Measurements from ENCODE around the gene ZBTB14. TPM values are rescaled to one million over a fixed set of nuclear protein-coding genes. Genes with fewer than 3 reads are reported as not detected.
A peak's percentile ranks its signal among the peaks of the same experiment; 100 is the strongest.

ZBTB14 gene
- total RNA-seq, 2 donors from 2014 or later = 14.4 to 17.5 TPM

DNA sequence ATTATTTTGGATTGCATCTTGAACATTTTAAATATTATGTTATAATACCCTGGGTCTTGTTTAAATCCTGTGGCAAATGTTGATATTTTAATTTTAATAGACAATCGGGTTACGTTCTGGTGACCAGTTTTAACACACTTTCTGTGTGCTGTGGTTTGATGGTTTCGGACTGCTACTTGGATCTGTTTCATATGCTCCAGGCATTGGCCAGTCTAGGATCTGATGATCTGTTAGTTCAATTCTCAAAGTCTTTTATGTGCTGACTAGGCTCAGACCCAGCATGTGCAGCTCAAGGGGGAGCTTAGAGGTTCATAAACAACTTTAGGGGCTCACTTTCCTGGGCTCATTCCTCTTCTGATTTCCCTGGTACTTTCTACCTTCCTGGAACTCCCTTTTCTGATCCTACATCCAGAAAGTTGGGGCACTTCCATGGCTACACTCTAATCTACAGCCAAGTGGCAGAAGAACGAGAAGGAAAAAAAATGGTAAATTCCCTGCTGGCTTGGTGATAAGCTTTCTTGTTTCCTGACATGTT, 5.0 kb upstream of the ZBTB14 start:
- H3K9me3 Mint-ChIP-seq = no peaks in the 10 kb centered on the region
- H3K27ac Mint-ChIP-seq = no peak overlapping the region
- H3K36me3 Mint-ChIP-seq = no peaks in the 10 kb centered on the region
- DNase-seq (ENCODE audit: low spot score) (no peak), ATAC-seq (no peak)
- H3K27me3 Mint-ChIP-seq = peaks cover 21 to 40% of the 10 kb centered on the region in 2 donors
- peaks cover 13 to 15% of the 10 kb centered on the region in 2 donors for H3K4me1 Mint-ChIP-seq (ENCODE audit: low read depth in 2 of 2)
- no peak overlapping the region for H3K4me3 Mint-ChIP-seq

DNA sequence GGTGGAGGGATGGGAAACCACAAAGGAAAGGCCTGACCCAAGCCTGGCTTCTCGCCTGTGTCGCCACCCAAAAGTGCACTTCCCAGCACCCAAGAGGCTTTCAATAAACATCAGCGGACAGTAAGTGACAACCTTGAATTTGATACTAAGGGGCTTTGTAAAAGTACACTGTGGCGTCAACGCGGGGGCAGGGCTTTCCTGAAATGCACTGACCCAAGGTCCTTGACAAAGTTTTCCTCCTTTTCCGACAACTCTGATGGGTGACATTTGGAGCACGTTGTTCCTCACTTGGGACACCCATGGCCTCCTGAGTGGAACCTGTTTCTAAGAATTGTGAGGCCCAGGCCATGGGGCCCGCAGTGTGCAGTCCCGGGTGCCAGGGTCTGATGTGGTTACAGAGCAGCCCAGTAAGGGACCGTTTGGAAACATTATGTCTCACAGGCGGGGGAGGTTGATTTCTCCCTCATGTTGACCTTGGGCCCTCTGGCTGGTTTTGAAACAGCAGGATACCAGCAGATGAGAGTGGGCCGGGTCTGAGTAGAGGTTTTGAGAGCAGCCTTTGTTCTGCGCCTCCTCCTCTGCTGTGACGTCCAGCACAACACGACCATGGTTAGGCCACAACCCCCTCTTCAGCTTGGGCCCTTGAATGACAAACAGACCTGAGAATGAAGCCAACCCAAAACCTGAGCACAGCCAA, 2.8 kb upstream of the ZBTB14 start:
- Mint-ChIP-seq H3K27ac (no peak overlapping the region), H3K4me3 (peak overlapping the region; percentile 96), H3K9me3 (no peaks in the 10 kb centered on the region), H3K4me1 (ENCODE audit: low read depth in 2 of 2) (peaks cover 19 to 23% of the 10 kb centered on the region in 2 donors), H3K27me3 (peaks cover 16 to 33% of the 10 kb centered on the region in 2 donors), H3K36me3 (no peaks in the 10 kb centered on the region)
- DNase-seq (ENCODE audit: low spot score) (no peak), ATAC-seq (no peak)

DNA sequence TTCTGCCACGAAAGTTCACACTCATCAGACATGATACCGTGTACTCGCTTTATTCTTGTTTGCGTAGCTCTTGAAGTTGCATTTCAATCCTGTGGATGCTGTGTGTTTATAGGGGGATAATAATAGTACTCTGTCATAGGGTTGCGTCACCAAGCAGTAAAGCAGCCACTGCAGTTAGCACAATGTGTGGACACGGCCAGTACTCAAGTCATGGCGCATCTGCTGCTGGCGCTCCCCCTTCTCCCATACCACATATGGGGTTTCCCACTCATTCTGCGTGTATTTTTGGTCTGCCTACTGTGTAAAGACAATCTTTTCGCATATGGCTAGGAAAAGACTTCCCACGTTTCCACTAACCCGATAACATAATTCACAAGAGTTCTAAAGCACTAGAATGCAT, 2.1 kb upstream of the ZBTB14 start:
- H3K4me3 Mint-ChIP-seq = peak overlapping the region; percentile 96
- no peak for ATAC-seq
- peaks cover 12 to 26% of the 10 kb centered on the region in 2 donors for H3K27me3 Mint-ChIP-seq
- H3K36me3 Mint-ChIP-seq = no peaks in the 10 kb centered on the region
- H3K9me3 Mint-ChIP-seq = no peaks in the 10 kb centered on the region
- peak overlapping the region in 1 of 2 donors; percentile 96 for H3K27ac Mint-ChIP-seq
- no peak for DNase-seq (ENCODE audit: low spot score)
- peaks cover 19 to 23% of the 10 kb centered on the region in 2 donors for H3K4me1 Mint-ChIP-seq (ENCODE audit: low read depth in 2 of 2)

DNA sequence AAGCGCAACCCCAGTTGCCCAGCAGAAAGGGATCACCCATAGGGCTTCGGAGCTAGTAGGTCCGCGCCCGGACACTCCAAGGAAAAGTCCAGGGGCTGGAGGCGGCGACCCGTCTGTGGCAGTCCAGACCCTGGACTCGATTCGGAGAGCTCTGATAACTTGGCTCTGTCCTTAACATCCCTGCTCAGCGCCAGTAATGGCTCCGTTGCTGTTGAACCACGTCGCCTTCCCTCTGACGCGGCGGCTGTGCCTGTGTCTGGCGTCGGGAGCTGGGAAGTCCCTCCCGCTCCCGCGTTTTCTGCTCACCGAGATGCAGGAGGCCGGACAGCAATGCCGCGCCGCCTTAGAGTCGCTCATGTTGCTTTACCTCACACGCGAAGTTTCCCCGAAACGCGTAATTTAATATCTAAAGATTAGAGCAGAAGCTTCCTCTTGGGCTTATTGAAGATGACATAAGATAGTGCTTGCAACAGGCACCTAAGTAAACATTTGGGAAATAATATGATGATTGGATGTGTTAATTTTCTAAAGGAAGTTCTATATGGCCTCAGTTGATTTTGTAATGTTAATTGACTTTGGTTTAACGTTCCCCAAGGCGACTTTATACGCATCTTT, 1.3 kb upstream of the ZBTB14 start:
- ATAC-seq (peak in 1 of 2 donors; percentile 1), DNase-seq (ENCODE audit: low spot score) (peak; percentile 61)
- Mint-ChIP-seq H3K9me3 (no peaks in the 10 kb centered on the region), H3K4me1 (ENCODE audit: low read depth in 2 of 2) (peaks cover 20 to 24% of the 10 kb centered on the region in 2 donors), H3K27ac (peak overlapping the region; percentile 92 to 96), H3K36me3 (peaks cover 2% of the 10 kb centered on the region), H3K4me3 (peak overlapping the region; percentile 96), H3K27me3 (peaks cover 6 to 18% of the 10 kb centered on the region in 2 donors)

DNA sequence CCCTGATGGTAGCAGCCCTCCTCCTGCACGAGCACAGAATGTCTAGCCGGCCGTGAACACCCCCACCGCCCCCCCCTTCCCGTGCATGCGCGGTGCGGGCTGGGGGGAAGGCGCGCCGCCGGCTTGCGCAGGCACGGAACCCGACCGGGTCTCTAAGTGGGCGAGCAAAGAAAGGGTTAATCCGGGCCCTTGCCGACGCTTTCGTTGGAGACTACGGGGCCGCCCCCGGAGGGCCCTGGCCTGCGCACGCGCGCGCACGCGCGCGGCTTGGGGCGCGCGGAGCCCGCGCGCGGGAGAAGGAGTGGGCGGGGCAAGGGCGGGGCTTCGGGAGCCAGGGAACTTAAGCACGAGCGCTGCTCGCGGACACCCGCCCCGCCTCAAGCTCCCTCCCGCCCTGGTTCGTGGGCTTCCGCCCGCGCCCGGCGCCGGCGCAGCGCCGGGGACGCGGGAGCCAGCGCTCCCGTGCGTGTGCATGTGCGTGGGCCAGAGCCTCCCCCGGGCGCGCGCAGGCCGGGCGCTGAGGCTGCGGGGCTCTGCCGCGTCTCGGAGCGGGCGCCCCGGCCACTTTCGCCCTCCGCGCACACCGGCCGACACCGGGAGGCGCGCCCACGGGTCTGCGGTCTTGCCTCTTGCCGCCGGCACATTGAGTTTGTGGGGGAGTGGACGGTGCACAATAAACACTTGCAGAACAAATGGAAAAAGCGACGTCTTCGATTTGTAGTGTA, 617 bp upstream of the ZBTB14 start:
- Mint-ChIP-seq H3K4me3 (peak overlapping the region; percentile 96), H3K27me3 (peaks cover 3 to 11% of the 10 kb centered on the region in 2 donors), H3K9me3 (no peaks in the 10 kb centered on the region), H3K36me3 (peaks cover 9% of the 10 kb centered on the region), H3K4me1 (ENCODE audit: low read depth in 2 of 2) (peaks cover 27 to 30% of the 10 kb centered on the region in 2 donors), H3K27ac (peak overlapping the region; percentile 92 to 96)
- ATAC-seq = peak; percentile 86 to 89
- peak; percentile 94 for DNase-seq (ENCODE audit: low spot score)

DNA sequence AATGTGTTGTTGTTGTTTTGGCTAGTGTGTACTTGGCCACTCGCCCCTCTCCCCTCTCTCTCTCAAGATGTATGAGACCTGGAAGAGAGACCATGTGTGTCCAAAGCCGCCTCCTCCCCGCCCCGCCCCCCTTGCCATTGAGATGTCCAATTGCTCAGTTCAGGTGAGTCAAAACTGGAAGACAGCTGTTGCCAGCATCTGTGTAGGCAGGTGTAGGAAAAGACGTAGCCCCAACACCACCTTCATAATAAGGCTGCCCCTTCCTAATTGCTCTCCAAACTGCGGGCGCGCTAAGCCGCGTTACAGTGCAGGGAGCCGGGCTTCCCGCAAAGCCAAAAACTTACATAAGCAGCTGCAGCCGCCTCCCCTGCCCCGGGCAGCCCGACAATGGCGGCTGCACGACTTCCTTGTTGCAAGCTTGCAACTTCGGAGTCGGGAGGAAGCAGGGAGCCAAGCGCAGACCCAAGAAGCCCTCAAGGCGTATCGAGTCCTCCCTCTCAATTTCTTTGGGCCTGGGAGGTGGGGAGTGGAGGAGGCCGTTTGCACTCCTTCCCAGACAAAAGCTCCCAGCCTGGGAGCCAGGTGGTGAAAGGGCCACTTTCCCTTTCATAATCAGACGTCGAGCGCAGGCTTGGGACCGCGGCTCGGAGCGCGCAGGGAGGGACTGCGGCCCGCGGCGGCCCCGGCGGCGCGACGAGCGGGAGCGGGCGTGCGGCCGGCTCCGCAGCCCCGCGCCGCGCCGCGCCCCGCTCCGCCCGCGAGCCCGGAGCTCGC, 882 bp downstream of the ZBTB14 start:
- H3K36me3 Mint-ChIP-seq = peaks cover 15% of the 10 kb centered on the region
- H3K27me3 Mint-ChIP-seq = peaks cover 0 to 3% of the 10 kb centered on the region in 2 donors
- peak; percentile 73 for DNase-seq (ENCODE audit: low spot score)

DNA sequence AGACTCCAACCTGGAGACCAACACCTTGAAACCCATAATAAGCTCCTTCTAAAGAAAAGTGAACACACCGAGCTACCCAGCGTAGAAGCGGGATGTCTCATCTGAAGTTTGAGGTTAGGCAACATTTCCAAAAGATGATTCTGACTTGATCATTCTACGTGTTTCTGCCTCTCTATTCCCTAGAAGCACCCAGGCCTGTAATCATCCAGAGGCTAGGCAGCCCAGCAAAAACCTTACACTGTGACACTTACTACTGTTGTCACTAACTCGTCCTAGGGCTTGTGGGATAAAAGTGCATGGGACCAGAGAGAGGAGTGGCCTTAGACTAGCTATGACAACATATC, 1.4 kb downstream of the ZBTB14 start:
- no peak for DNase-seq (ENCODE audit: low spot score)
- peak overlapping the region; percentile 85 to 90 for H3K27ac Mint-ChIP-seq
- no peaks in the 10 kb centered on the region for H3K9me3 Mint-ChIP-seq
- peak overlapping the region; percentile 86 for H3K4me3 Mint-ChIP-seq
- peaks cover 15% of the 10 kb centered on the region for H3K36me3 Mint-ChIP-seq
- H3K27me3 Mint-ChIP-seq = peaks cover 0 to 2% of the 10 kb centered on the region in 2 donors
- peaks cover 30 to 33% of the 10 kb centered on the region in 2 donors for H3K4me1 Mint-ChIP-seq (ENCODE audit: low read depth in 2 of 2)
- no peak for ATAC-seq

More for the DNA sequence above, 882 bp downstream of the ZBTB14 start:
- H3K4me3 Mint-ChIP-seq = peak overlapping the region; percentile 86
- peak overlapping the region; percentile 85 to 90 for H3K27ac Mint-ChIP-seq
- H3K9me3 Mint-ChIP-seq = no peaks in the 10 kb centered on the region
- peak; percentile 1 for ATAC-seq
- peaks cover 30 to 33% of the 10 kb centered on the region in 2 donors for H3K4me1 Mint-ChIP-seq (ENCODE audit: low read depth in 2 of 2)

DNA sequence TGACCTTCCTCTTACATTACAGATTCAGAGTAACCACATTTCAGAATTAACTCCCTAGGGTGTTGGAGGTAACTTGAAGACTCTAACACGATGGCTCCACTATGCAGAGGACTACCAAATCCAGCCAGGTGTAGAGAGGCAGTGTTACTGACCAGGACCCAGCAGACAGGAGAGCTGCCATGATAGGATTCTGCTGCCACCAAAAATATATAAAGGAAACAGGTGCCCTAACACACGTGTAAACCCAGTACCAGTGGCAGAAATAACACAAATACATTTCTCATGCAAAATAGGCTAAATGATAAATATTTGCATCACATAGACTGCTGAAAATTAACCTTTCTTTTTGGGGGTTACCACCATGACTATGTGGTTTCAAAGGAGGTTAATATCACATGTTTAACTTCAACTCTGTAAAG, 7.0 kb downstream of the ZBTB14 start:
- Mint-ChIP-seq H3K4me1 (ENCODE audit: low read depth in 2 of 2) (peaks cover 7 to 21% of the 10 kb centered on the region in 2 donors), H3K27me3 (no peaks in the 10 kb centered on the region), H3K36me3 (peaks cover 15% of the 10 kb centered on the region), H3K9me3 (no peaks in the 10 kb centered on the region), H3K4me3 (no peak overlapping the region), H3K27ac (no peak overlapping the region)
- DNase-seq (ENCODE audit: low spot score) (no peak), ATAC-seq (no peak)

DNA sequence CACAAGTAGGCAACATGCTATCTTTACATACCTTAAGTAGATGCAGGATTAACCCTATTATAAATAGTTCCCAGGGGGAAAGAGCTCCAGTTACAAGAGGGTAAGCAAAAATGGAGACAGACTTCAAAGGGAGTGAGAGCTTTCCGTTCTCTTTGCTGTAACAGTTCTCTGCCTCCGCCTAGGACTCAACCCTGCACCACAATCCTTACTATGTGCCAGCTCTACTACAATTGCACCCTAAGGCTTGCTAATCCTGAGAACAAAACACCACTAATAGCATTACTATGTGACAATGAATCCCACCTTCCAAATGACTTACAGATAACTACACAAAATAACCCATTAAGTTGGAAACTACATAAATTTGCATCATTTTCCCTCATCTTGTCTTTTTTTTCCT, 7.7 kb downstream of the ZBTB14 start:
- ATAC-seq = no peak
- H3K27ac Mint-ChIP-seq = no peak overlapping the region
- no peak for DNase-seq (ENCODE audit: low spot score)
- peaks cover 9 to 21% of the 10 kb centered on the region in 2 donors for H3K4me1 Mint-ChIP-seq (ENCODE audit: low read depth in 2 of 2)
- no peaks in the 10 kb centered on the region for H3K27me3 Mint-ChIP-seq
- no peak overlapping the region for H3K4me3 Mint-ChIP-seq
- no peaks in the 10 kb centered on the region for H3K9me3 Mint-ChIP-seq
- H3K36me3 Mint-ChIP-seq = peaks cover 15% of the 10 kb centered on the region

DNA sequence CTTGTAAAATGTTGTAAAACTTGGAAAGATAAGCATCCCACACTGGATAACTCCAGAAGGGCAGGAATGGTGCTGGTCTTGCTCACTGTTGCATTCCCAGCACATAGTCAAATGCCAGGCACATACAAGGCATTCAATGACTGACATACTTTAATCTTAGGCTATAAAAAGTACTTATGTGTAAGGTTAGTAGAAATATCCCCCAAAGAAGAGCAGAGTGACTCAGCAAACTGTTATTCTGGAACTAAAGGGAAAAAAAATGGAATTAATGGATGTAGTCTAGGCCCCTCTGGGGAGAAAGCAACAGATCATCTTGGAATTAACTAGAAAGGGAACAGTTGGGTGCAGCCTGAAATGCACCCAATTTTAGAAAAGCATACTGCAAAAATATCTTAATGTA, 9.0 kb downstream of the ZBTB14 start:
- H3K27ac Mint-ChIP-seq = no peak overlapping the region
- H3K4me3 Mint-ChIP-seq = no peak overlapping the region
- DNase-seq (ENCODE audit: low spot score) = no peak
- peaks cover 9 to 20% of the 10 kb centered on the region in 2 donors for H3K4me1 Mint-ChIP-seq (ENCODE audit: low read depth in 2 of 2)
- H3K27me3 Mint-ChIP-seq = no peaks in the 10 kb centered on the region
- H3K9me3 Mint-ChIP-seq = no peaks in the 10 kb centered on the region
- ATAC-seq = no peak
- H3K36me3 Mint-ChIP-seq = peaks cover 10% of the 10 kb centered on the region

DNA sequence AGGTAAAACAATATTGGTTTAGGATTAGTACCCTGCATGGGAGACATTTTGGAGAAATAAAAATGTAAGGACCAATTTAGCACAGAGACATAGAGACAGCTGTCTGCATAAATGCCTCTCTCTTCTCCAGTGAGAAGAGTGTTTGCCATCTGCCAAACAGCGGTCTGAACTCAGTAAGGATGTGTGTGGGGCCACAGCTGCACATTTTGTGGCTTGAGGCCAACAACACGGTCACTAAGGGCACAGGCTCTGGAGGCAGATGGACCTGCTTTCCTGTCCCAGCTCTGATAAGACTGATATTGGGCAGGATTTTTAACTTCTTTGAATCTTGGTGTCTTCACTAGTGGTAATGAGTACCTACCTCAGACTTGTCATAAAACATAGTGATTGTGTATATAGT, 10.2 kb downstream of the ZBTB14 start:
- no peak overlapping the region for H3K27ac Mint-ChIP-seq
- no peaks in the 10 kb centered on the region for H3K9me3 Mint-ChIP-seq
- DNase-seq (ENCODE audit: low spot score) = no peak
- H3K4me3 Mint-ChIP-seq = no peak overlapping the region
- H3K36me3 Mint-ChIP-seq = peaks cover 5% of the 10 kb centered on the region
- H3K27me3 Mint-ChIP-seq = no peaks in the 10 kb centered on the region
- no peak for ATAC-seq
- peaks cover 6 to 11% of the 10 kb centered on the region in 2 donors for H3K4me1 Mint-ChIP-seq (ENCODE audit: low read depth in 2 of 2)

DNA sequence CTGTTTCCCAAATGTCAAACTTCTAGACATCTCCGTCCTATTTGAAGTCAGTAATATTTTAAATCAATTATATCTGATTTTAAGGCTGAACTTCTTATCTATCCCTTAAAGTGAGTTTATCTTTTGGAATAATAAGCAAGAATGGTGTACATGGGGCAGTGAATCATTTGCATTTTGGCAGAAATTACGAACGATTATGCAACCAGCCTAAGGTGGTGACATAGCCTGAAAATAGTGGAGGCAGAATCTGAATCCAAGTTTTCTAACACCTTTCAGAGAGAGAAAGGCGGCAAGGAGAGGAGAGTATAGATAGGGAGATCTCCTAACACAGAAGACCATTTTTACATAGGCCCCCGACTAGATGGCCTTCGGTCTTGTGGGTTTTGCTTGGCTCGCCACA, 10.7 kb downstream of the ZBTB14 start:
- Mint-ChIP-seq H3K9me3 (no peaks in the 10 kb centered on the region), H3K4me3 (no peak overlapping the region), H3K4me1 (ENCODE audit: low read depth in 2 of 2) (peaks cover 6 to 11% of the 10 kb centered on the region in 2 donors), H3K27ac (no peak overlapping the region), H3K36me3 (peaks cover 7% of the 10 kb centered on the region), H3K27me3 (no peaks in the 10 kb centered on the region)
- ATAC-seq = no peak
- no peak for DNase-seq (ENCODE audit: low spot score)

DNA sequence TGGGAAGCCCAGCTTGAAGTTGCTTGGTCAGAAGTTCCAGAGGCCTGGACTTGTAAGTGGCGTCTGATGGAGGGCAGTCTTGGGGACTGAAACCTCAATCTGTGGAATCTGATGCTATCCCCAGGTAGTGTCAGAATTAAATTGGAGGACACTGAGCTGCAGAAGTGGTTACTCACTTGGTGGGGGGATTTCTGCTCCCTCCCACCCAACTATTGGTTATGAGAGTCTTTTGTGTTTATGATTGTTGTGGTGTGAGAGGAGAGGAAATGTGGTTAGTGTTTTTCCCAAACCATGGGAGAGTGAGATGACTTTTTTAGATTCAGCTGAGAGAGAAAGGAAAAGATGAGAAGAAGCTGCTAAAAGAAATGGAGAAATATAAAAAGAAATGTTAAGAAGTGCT, 12.8 kb downstream of the ZBTB14 start:
- no peak overlapping the region for H3K27ac Mint-ChIP-seq
- no peak overlapping the region for H3K4me3 Mint-ChIP-seq
- peaks cover 16% of the 10 kb centered on the region for H3K36me3 Mint-ChIP-seq
- peaks cover 0 to under 1% of the 10 kb centered on the region in 2 donors for H3K27me3 Mint-ChIP-seq
- ATAC-seq = no peak
- H3K9me3 Mint-ChIP-seq = no peaks in the 10 kb centered on the region
- DNase-seq (ENCODE audit: low spot score) = no peak
- H3K4me1 Mint-ChIP-seq (ENCODE audit: low read depth in 2 of 2) = peaks cover 5 to 6% of the 10 kb centered on the region in 2 donors
